ENCODE measurements around the gene SRRM2. TPM values are rescaled to one million over a fixed set of nuclear protein-coding genes. Genes with fewer than 3 reads are reported as not detected.

SRRM2 gene
- total and polyA plus RNA-seq, 9 of the 15 experiments (the other 6 are each of a cell fraction or from before 2014, with no cell fraction given): 26.7 to 563 (median 81.1) TPM

- TF ChIP-seq, protein P1, sequence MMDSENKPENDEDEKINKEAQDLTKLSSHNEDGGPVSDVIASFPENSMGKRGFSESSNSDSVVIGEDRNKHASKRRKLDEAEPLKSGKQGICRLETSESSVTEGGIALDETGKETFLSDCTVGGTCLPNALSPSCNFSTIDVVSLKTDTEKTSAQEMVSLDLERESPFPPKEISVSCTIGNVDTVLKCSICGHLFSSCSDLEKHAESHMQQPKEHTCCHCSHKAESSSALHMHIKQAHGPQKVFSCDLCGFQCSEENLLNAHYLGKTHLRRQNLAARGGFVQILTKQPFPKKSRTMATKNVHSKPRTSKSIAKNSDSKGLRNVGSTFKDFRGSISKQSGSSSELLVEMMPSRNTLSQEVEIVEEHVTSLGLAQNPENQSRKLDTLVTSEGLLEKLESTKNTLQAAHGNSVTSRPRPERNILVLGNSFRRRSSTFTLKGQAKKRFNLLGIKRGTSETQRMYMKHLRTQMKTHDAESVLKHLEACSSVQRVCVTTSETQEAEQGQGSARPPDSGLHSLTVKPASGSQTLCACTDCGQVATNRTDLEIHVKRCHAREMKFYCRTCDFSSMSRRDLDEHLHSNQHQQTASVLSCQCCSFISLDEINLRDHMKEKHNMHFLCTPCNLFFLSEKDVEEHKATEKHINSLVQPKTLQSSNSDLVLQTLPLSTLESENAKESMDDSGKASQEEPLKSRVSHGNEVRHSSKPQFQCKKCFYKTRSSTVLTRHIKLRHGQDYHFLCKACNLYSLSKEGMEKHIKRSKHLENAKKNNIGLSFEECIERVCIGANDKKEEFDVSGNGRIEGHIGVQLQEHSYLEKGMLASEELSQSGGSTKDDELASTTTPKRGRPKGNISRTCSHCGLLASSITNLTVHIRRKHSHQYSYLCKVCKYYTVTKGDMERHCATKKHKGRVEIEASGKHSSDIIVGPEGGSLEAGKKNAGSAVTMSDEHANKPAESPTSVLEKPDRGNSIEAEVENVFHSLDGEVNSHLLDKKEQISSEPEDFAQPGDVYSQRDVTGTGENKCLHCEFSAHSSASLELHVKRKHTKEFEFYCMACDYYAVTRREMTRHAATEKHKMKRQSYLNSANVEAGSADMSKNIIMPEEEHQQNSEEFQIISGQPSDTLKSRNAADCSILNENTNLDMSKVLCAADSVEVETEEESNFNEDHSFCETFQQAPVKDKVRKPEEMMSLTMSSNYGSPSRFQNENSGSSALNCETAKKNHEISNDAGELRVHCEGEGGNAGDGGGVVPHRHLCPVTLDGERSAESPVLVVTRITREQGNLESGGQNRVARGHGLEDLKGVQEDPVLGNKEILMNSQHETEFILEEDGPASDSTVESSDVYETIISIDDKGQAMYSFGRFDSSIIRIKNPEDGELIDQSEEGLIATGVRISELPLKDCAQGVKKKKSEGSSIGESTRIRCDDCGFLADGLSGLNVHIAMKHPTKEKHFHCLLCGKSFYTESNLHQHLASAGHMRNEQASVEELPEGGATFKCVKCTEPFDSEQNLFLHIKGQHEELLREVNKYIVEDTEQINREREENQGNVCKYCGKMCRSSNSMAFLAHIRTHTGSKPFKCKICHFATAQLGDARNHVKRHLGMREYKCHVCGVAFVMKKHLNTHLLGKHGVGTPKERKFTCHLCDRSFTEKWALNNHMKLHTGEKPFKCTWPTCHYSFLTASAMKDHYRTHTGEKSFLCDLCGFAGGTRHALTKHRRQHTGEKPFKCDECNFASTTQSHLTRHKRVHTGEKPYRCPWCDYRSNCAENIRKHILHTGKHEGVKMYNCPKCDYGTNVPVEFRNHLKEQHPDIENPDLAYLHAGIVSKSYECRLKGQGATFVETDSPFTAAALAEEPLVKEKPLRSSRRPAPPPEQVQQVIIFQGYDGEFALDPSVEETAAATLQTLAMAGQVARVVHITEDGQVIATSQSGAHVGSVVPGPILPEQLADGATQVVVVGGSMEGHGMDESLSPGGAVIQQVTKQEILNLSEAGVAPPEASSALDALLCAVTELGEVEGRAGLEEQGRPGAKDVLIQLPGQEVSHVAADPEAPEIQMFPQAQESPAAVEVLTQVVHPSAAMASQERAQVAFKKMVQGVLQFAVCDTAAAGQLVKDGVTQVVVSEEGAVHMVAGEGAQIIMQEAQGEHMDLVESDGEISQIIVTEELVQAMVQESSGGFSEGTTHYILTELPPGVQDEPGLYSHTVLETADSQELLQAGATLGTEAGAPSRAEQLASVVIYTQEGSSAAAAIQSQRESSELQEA (IDR thresholded peaks at IDR 0.05; ENCODE audit: low read depth): no peak
- 0 out of 2 replicates have a peak, but pooled peaks have one; percentile 15 for TF ChIP-seq CBX1 (IDR thresholded peaks at IDR 0.05; ENCODE audit: low read depth)
- no peak for TF ChIP-seq TCFL5 (CRISPR knock-in tag; conservative IDR thresholded peaks at IDR 0.05)
- no peak for TF ChIP-seq SIN3A (IDR thresholded peaks at IDR 0.05; ENCODE audit: borderline replicate concordance in 2 of 2, control insufficient read depth in 1 of 2, low read depth in 2 of 2, low read length in 2 of 2)
- TF ChIP-seq ZNF512 (tag; IDR thresholded peaks at IDR 0.05): no peak
- TF ChIP-seq HDGF (IDR thresholded peaks at IDR 0.05): no peak
- TF ChIP-seq ZNF239 (CRISPR knock-in tag; IDR thresholded peaks at IDR 0.05): no peak
- no peak for TF ChIP-seq MAFG (tag; conservative IDR thresholded peaks at IDR 0.05)
- 0 out of 2 replicates have a peak, but pooled peaks have one; percentile 53 for TF ChIP-seq ZKSCAN8 (CRISPR knock-in tag; IDR thresholded peaks at IDR 0.05)
- no peak for TF ChIP-seq NFXL1 (CRISPR knock-in tag; IDR thresholded peaks at IDR 0.05)
- no peak for TF ChIP-seq ZNF77 (CRISPR knock-in tag; IDR thresholded peaks at IDR 0.05)
- TF ChIP-seq SRSF1 (IDR thresholded peaks at IDR 0.05; ENCODE audit: low read depth, low read length): no peak
- no peak for TF ChIP-seq SMARCA4 (IDR thresholded peaks at IDR 0.05)
- TF ChIP-seq, protein P2, sequence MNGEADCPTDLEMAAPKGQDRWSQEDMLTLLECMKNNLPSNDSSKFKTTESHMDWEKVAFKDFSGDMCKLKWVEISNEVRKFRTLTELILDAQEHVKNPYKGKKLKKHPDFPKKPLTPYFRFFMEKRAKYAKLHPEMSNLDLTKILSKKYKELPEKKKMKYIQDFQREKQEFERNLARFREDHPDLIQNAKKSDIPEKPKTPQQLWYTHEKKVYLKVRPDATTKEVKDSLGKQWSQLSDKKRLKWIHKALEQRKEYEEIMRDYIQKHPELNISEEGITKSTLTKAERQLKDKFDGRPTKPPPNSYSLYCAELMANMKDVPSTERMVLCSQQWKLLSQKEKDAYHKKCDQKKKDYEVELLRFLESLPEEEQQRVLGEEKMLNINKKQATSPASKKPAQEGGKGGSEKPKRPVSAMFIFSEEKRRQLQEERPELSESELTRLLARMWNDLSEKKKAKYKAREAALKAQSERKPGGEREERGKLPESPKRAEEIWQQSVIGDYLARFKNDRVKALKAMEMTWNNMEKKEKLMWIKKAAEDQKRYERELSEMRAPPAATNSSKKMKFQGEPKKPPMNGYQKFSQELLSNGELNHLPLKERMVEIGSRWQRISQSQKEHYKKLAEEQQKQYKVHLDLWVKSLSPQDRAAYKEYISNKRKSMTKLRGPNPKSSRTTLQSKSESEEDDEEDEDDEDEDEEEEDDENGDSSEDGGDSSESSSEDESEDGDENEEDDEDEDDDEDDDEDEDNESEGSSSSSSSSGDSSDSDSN (IDR thresholded peaks at IDR 0.05; ENCODE audit: borderline replicate concordance in 1 of 2, low read depth in 2 of 2, low read length in 2 of 2): peak; percentile 83 to 90; a peak in 3 of 4 replicates
- no peak for TF ChIP-seq EP300 (IDR thresholded peaks at IDR 0.05; ENCODE audit: low read length)
- TF ChIP-seq ZSCAN32 (CRISPR knock-in tag; IDR thresholded peaks at IDR 0.05): no peak
- TF ChIP-seq TSC22D4 (tag; IDR thresholded peaks at IDR 0.05): no peak
- peak; percentile 92; the same call in 1 of the 2 replicates for TF ChIP-seq KAT7 (CRISPR knock-in tag; IDR thresholded peaks at IDR 0.05; ENCODE audit: borderline replicate concordance)
Observed at GRCh38 chr16:2751577-2752034, 832 bp upstream of the SRRM2 start (continued).
